ENCODE results near the gene ACTL6B.
A peak's percentile ranks its signal among the peaks of the same experiment; 100 is the strongest.
"Not testable (repeated sequence)": the region's sequence is repeated elsewhere in the genome, so short reads cannot be mapped to it uniquely, and the experiment has no call there.

Gene ACTL6B

GRCh38 chr7:100655908-100656674 is at the start of gene ACTL6B:
Gene ACTL6B (minus strand): TSS chr7:100656448. CDS start chr7:100656354, 94 bp downstream.
- peak; percentile 77 for DNase-seq

- peak; percentile 92 for DNase-seq
Measured at GRCh38 chr7:100705320-100705752, 49.1 kb upstream of the ACTL6B start.

DNA sequence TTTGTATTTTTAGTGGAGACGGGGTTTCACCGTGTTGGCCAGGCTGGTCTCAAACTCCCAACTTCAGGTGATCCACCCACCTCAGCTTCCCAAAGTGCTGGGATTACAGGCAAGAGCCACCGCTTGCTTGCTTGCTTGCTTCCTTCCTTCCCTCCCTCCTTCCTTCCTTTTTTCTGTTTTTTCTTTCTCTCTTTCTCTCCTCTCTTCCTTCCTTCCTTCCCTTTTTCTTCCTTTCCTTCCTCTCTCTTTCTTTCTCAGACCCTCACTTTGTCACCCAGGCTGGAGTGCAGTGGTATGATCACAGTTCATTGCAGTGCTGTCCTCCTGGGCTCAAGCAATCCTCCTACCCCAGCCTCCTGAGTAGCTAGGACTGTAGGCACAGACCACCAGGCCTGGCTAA is 44.8 kb upstream of the ACTL6B start:
- DNase-seq, result not testable (repeated sequence)

- no peak for DNase-seq
Measured at GRCh38 chr7:100699018-100699417, 42.8 kb upstream of the ACTL6B start.

DNA sequence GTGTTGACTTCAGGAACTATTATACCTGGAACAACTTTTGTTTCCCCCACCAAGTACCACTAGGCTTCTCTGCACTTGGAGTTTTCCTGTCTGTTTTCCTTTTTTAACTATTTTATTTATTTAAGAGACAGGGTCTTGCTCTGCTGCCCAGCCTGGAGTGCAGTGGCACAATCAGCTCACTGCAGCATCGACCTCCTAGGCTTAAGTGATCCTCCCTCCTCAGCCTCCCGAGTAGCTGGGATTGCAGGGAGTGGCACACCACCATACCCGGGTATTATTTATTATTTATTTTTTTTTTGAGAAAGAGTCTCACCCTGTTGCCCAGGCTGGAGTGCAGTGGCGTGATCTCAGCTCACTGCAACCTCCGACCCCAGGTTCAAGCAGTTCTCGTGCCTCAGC is 39.9 kb upstream of the ACTL6B start:
- no peak for DNase-seq

DNA sequence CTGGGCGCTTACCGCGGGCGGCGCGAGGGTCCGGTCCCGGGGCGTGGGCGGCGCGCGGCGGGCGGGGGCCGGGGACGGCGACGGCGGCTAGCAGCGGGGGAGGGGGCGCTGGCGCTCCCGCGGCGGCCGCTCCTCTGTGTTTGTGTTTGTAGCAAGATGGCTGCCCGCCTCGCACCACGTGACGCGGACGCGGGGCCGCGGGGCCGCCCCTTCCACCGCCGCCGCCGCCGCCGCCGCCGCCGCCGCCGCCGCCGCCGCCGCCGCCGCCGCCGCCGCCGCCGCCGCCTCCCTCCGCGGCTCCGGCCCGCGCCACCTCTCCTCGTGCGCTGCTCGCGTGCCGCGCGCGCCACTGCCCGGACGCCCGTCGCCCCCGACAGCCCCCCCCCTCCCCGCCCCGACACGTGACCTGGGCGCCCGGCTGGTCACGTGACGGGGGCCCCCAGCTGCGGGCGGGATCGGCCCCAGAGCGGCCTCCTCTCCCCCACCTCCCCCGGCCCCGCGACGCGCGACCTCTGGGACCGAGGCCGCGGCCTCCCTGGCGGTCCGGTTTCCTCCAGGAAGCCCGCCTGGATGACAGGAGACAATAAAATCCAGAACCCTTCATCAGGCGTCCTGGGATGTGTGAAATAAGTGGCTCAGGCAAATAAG is 38.0 kb upstream of the ACTL6B start, which contains the start of gene GIGYF1:
GIGYF1 (minus strand) TSS at position 153 of the 648 bp plus-strand sequence. CDS start 6,012 bp downstream, outside the sequence.
- DNase-seq, result peak; percentile 82

DNA sequence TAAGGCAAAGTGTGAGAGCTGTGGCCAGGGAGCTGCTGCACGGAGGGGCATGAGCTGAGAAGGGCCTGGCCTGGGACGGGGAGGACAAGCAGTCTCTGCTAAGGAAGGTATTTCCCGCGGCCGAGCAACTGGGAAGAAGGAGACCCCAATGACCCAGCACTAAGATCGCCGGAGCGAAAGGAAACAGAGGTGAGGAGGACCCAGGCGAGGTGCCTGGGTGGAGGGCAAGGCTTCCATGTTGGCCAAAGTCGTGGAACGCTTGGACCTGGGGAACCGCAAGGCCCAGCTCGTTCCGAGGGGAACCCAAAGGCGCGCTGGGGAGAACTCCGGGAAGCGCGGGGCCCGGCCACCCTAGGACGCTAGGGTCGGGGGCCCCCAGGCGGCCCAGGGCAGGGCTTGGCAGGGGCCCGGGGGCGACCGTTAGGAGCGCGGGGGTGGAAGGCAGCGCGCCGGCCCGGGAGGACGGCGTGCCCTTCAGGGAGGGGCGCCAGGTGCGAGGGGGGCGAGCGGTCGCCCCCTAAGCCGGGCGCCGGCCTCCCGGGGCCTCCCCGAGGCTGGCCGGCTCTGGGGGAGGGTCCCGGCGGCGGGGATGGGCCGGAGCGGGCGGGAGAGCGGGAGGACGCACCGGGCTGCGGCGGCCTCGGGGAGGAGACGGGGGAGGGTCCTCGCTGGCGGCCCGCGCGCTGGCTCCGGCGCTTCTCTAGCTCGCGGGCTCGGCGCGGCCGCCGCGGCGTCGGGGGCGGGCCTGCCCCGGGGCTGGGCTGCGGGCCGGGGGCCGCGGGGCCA is 37.3 kb upstream of the ACTL6B start:
- DNase-seq, result peak; percentile 21

DNA sequence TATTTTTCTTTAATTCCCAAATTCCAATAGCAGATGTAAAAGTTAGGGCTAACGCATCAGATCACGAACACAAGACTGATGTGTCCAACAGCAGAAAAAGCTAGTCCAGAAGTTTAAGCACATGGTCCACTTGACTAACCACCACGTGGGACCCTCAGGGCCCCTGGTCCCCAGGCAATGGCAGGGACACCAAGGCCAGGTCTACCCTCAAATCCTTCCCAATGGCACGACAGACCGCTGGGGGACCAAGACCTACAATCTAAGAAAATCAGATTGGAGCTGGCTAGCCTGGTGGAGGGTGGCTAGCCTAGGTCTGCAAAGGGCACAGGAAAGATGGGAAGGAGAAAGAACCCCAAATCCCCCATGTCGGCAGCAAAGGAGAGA is 36.3 kb upstream of the ACTL6B start:
- no peak for DNase-seq

- DNase-seq, result peak; percentile 82
Measured at GRCh38 chr7:100691676-100692577, 35.7 kb upstream of the ACTL6B start.

DNA sequence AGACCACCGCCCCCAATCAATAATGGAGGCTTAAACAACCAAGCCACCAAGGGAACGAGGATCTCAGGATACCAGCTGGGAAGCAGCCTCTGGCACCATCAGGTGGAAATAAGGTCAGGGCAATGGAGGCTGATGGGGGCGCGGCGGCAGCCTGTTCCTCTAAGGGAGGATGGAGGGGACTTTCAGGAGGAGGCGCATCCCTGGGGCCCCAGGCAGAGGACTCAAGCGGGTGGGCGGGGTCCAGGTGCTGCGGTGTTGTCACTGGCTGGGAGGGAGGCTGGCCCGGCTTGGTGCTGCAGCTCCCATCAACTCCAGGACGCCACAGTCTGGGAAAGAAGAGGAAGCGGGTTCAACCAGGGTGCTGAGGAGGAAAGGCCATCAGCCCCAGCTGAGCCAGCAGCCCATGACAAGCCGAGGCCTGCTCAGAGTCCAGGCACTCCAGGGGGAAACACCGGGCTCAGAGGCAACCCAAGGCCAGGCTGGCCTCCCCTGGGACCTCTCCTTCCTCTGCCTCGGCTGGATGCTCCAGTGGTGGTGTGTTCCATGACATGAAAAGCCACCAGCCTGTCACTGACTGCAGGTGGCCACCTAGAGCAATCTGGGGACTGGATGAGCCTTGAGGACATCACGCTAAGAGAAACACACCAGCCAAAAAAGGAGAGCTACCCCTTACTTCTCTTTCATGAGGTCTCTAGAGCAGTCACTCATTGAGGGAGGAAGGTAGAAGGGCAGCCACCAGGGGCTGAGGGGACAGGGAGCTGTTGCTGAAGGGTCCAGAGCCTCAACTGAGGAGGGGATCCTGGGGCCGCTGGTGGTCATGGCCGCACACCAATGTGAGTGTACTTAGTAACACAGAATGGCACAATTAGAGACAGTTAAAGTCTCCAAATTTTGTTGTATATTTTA is 33.2 kb upstream of the ACTL6B start:
- peak; percentile 21 for DNase-seq

DNA sequence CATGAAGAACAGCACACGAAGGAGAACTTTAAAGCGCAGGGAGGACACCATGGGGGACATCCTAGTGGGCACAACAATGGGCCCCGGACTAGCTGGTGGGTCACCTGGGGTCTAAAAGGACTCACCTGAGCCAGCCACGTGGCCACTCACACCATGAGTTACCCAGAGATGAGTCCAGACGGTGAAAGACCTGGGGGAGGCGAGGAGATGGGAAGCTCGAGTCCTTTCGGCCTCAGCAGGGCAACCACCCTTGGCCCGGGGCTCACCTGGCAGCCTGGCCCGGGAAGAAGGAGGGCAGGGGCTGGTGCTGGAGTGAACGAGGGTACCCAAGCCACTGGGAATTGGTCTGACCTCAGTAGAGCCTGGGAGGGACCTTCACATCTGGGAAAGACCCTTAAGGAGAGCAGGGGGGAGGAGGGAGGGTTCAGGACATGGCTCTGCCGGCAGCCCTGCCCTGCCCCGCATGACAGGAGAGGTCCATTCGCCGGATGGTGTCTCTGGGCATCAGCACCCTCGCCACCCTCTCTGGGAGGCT is 32.1 kb upstream of the ACTL6B start:
- DNase-seq, result no peak

- no peak for DNase-seq
Measured at GRCh38 chr7:100687751-100688300, 31.6 kb upstream of the ACTL6B start.

GRCh38 chr7:100687261-100687660 is 31.0 kb upstream of the ACTL6B start:
- DNase-seq, result no peak

DNA sequence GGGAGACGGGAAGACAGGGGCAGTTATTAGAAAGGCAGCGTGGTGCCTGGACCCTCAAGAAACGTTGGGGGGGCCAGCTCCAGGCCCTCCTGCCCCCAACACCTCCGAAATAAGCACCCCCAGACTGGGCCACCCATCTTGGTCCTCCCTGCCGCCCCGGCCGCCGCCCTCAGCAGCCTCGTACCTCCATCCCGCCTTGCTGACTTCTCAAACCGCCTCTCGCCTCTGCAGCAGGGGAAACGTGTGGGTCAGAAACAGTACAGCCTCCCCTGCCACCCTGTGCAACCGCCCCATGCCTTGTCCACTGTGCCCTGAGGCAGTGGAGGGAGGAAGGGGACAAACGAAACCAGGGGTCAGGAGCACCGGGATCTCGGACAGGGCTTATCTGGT is 30.6 kb upstream of the ACTL6B start:
- no peak for DNase-seq

- no peak for DNase-seq
Measured at GRCh38 chr7:100686201-100686821, 30.1 kb upstream of the ACTL6B start.

- no peak for DNase-seq
Measured at GRCh38 chr7:100685631-100686145, 29.4 kb upstream of the ACTL6B start.

DNA sequence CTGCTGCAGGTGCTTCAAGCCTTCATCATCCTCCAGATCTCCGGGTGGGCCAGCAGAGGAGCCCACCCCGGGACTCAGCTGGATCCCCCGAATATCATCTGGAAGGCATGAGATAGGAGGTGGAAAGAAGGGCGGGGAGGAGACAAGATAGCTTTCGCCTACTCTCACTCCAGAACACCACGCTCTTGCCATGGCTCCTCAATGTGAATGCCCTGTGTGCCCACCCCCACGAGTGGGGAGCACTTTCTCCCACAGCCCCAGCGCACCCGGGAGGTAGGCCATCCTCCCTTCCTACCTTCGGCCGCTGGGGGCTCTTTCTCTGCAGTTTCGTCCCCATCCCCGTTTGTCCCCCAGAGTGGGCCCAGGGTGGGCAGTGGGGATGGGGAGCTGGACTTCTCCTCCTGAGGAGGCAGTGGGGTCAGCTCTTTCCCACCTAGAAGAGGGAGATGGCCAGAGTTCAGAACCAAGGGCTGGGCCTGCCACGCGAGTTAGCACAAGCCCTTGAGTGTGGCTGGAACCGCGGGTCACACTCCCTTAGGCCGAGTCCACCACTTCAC is 28.9 kb upstream of the ACTL6B start:
- DNase-seq, result no peak

DNA sequence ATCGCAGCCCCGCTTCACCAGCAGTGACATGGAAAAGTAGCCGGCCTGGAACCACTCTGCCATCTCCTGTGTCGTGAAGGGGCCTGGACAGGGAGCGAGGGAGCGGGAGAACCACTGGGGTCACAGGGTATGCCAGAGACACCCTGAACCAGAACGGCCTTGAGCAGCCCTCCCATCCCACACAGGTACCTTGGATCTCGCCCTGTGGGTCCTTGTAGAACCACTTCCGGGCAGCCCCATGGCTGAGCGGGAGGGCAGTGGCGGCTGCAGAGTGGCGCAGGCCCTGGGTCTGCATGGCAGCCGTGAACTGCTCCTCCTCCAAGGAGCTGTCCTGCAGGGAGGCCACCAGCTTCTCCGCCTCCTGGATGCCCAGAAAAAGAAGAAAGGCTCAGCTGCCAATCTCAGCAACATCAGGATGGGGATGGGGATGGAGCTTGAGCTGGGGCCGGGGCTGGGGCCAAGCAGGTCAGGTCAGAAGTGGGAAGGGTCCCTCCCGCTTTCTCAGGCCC is 28.3 kb upstream of the ACTL6B start:
- DNase-seq, result no peak

Measured in right hindlimb (tissue), 1 donor.